ENCODE measurements around the gene ZNF563. TPM values are rescaled to one million over a fixed set of nuclear protein-coding genes. Genes with fewer than 3 reads are reported as not detected.

ZNF563 gene
- 0.65 and 2.0 TPM in 2 replicates for total RNA-seq

DNA sequence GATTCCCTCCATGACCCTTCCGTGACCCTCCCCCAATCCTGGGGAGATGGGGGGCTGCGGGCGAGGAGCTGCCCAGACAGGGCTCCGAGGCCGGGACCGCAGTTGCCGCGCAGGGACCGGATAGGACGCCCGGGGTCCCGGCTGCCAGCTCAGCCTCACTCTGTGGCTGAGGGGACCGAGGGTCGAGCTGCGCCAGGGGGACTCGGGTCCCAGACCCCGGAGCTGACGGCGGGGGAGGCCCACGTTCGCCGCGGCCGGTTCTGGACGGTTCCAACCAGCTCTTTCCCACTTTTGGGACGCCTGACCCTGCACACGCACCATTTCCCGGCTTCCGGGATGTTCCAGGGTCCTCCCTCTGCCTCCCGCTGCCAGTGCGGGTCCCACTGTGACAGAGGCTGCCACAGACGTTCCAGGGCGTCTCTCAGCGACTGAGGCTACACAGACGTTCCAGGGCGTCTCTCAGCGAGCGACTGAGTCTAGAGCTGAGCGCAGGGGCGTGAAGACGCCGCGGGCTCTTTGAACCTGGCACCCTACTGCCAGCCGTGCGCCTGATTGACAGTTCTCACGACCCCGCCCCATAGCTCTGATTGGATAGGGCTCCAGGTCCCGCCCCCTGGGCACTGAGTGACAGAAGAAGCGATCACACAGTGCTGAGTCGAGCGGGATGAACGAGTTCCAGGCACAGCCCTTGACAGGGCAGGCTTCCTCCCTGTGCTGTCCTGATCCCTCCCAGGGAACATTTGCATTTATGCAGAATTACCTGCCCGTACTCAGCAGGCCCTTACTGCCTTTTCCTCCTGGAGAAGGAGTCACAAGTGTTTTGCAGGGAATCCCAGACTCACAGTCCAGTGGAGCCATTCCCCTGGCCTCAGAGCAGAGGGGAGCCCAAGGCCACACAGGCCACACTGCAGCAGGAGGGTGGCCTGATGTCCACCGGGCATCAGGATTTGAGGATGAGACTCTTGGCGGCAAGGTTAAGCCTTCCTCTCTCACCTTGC is at the start of gene ZNF563:
TSS of gene ZNF563 (minus strand) at position 472 of the 998 bp plus-strand sequence. CDS start at position 321, 151 bp downstream.

DNA sequence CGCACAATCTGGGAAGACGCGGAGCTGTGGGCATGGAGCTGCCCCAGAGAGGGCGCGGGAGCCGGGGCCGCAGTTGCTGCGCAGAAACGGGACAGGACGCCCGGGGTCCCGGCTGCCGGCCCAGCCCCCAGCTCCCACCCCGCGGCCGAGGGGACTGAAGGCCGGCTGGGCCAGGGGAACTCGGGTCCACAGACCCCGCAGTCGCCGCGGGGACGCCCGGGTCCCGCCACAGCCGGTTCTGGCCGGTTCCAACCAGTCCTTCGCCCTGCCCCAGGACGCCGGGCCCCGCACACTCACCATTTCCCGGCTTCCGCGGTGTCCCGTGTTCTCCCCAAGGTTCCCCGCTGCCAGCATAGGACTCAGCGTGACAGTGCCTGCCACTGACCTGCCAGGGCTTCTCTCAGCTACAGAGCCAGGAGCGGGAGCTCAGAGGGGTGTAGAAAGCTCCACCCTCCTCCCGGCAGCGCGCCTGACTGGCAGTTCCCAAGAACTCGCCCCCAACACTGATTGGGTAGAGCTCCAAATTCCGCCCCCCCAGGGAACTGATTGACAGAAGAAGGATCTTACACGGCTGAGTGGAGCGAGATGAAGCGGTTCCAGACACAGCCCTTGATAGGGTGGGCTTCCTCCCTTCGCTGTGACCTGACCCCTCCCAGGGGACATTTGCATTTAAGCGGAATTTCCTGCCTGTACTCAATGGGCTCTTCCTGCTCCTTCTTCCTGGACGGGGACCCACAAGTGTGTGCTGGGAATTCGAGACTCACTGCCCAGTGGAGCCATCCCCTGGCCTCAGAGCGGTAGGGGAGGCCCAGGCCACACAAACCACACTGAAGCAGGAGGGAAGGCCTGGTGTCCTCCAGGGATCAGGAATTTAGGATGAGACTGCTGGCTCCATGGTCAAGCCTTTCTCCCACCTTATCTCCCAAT is 32.1 kb upstream of the ZNF563 start, which contains the start of gene ZNF442:
TSS of gene ZNF442 (minus strand) at position 448 of the 927 bp plus-strand sequence. CDS start 2,052 bp downstream, outside the sequence.

DNA sequence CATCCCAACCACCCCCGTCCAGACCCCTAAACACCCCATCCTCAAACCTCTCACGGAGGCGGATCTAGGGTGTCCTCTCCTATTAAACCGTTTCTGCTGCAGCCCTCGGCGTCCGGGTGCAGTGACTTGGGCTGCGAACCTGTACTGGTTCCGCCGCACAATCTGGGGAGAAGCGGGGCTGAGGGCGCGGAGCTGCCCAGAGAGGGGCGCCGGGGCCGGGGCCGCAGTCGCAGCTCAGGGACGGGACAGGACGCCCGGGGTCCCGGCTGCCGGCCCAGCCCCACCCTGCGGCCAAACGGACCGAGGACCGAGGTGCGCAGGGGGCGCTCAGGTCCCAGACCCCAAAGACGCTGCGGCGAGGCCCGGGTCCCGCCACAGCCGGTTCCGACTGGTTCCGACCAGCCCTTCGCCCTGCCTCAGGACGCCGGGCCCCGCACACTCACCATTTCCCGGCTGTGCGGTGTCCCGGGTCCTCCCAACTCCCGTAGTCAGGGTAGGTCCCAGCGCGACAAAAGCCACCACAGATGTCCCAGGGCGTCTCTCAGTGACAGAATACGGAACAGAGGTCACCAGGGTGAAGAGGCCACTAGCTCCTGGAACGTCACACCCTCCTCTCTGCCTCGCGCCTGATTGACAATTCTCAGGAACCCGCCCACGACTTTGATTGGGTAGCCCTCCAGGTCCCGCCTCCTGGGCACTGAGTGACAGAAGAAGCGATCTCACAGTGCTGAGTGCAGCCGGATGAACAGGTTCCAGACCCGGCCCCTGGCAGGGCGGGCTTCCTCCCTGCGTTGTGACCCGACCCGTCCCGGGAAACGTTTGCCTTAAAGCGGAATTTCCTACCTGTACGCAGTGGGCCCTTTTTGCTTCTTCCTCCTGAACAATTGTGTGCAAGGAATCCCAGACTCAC is 38.9 kb downstream of the ZNF563 start, which contains the start of gene ZNF44:
TSS of gene ZNF44 (minus strand) at position 635 of the 910 bp plus-strand sequence. CDS start at position 446, 189 bp downstream.

Small RNA genes within 50 kb of the gene (small RNA-seq; reads per million reads assigned to genes)
- gene RPS29P23, result not detected

Other genes with a start within 250 kb of the ZNF563 start
- 1.6 and 3.0 TPM in 2 replicates for gene ZNF20, start 193.3 kb downstream of the ZNF563 start, total RNA-seq
- 13.5 and 15.0 TPM in 2 replicates for gene ZNF625, start 176.9 kb downstream of the ZNF563 start, total RNA-seq
- gene ZNF136, start 170.5 kb downstream of the ZNF563 start, total RNA-seq, result 4.9 and 7.2 TPM in 2 replicates
- gene ZNF44, start 38.8 kb downstream of the ZNF563 start, total RNA-seq, result 5.0 and 6.5 TPM in 2 replicates
- gene ZNF442, start 32.0 kb upstream of the ZNF563 start, total RNA-seq, result 0.65 and 1.5 TPM in 2 replicates
- 5.6 and 6.4 TPM in 2 replicates for gene ZNF799, start 67.6 kb upstream of the ZNF563 start, total RNA-seq
- 4.6 and 5.2 TPM in 2 replicates for gene ZNF443, start 107.4 kb upstream of the ZNF563 start, total RNA-seq
- 2.3 and 3.6 TPM in 2 replicates for gene ZNF709, start 151.2 kb upstream of the ZNF563 start, total RNA-seq
- gene ZNF564, start 217.8 kb upstream of the ZNF563 start, total RNA-seq, result 5.9 and 6.9 TPM in 2 replicates